Small intestine (tissue), 7 donors: ENCODE results near the gene CD44. TPM values are rescaled to one million over a fixed set of nuclear protein-coding genes. Genes with fewer than 3 reads are reported as not detected.

ENCODE experiments used
- DNase-seq, 2 donors: peaks; one replicate each; pipeline versions ENCODE4 v3.0.0 to v3.0.0-alpha.2; 2013
- FAIRE-seq: peaks from 2 replicates; lab custom pipeline; 2012; peaks lifted over from hg19 to GRCh38; lab: Jason Lieb, UNC
- H3K27ac ChIP-seq, 3 donors: one replicate each; pipeline ENCODE4 v1.5.1; 2013; ENCODE audit warnings: low read length in 2 of 3, mild to moderate bottlenecking in 2 of 3, control low read depth in 1 of 3, inconsistent platforms in 1 of 3, low read depth in 1 of 3, moderate library complexity in 1 of 3
- H3K27me3 ChIP-seq, 3 donors: one replicate each; pipeline ENCODE4 v1.6.1; 2013; ENCODE audit warnings: low read length in 3 of 3, inconsistent platforms in 1 of 3; ENCODE audit not compliant: control insufficient read depth in 3 of 3, insufficient read depth in 3 of 3
- H3K36me3 ChIP-seq, 3 donors: one replicate each; pipeline ENCODE4 v1.6.1; 2013; ENCODE audit warnings: low read length in 3 of 3, inconsistent platforms in 1 of 3, low read depth in 1 of 3, mild to moderate bottlenecking in 1 of 3, moderate library complexity in 1 of 3; ENCODE audit not compliant: control insufficient read depth in 3 of 3, insufficient read depth in 2 of 3
- H3K4me1 ChIP-seq, 3 donors: one replicate each; pipeline ENCODE4 v1.6.1; 2013; ENCODE audit warnings: low read length in 2 of 3, inconsistent platforms in 1 of 3, low read depth in 1 of 3, mild to moderate bottlenecking in 1 of 3, moderate library complexity in 1 of 3; ENCODE audit not compliant: control insufficient read depth in 3 of 3, insufficient read depth in 2 of 3
- H3K4me3 ChIP-seq, 3 donors: one replicate each; pipeline ENCODE4 v1.5.1; 2013; ENCODE audit warnings: low read length in 3 of 3, control low read depth in 1 of 3, inconsistent platforms in 1 of 3, low read depth in 1 of 3, mild to moderate bottlenecking in 1 of 3, moderate library complexity in 1 of 3
- H3K9me3 ChIP-seq, 2 donors: one replicate each; pipeline ENCODE4 v1.6.1; 2013; ENCODE audit warnings: low read depth in 1 of 2, low read length in 1 of 2; ENCODE audit not compliant: control insufficient read depth in 2 of 2, insufficient read depth in 1 of 2
- WGBS, 3 donors: extraction: QIAGEN DNeasy Blood & Tissue Kit; methylation state at CpG; one replicate each; pipeline ENCODE4 v1.1.7; 2013; 5-methylcytosine and 5-hydroxymethylcytosine counted together
- polyA plus RNA-seq, 4 donors: library from polyadenylated mRNA; stranded (reverse) in 3 of 4; unstranded in 1 of 4; fragments of 200-250 nt in 3 of 4; fragments of 120-200 nt in 1 of 4; gene quantifications; one replicate each; pipeline versions ENCODE4 v1.2.1 to v1.2.3, GENCODE V29; 2013
- donor health status: healthy with polysubstance abuse.
- donor health status: control.
- donor health status: control.
- donor health status: Bipolar disorder and iron deficiency.
- donor health status: healthy.

The CD44 gene
- polyA plus RNA-seq, 4 donors: 5.4 to 89.6 (median 19.6) TPM

DNA sequence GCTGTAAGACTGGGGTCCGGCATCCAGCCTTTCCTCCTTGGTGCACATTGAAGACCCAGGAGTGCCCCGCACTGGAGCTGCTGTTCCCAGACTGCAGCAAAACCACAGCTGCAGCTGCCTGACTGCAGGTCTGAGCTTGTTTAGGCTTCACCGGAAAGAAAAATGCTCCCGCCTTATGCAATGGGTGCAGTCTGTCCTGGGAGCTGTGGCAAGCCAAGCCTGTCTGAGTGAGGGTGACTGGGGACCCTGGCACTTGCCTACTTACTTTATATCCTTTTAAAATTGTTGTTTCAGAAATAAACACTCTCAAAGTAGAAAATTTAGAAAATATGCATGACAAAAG, 23.3 kb upstream of the CD44 start:
- DNase-seq: no peak
- H3K4me1 ChIP-seq: peaks cover 0 to 2% (median 0%) of the 10 kb centered on the region in 3 donors
- H3K27ac ChIP-seq: no peak overlapping the region
- H3K27me3 ChIP-seq: peaks cover 0 to 5% (median 0%) of the 10 kb centered on the region in 3 donors
- no peaks in the 10 kb centered on the region for H3K9me3 ChIP-seq
- 89 to 96% (median 95%) methylated on average over 4 of the region's 4 CpGs for WGBS, 3 donors
- no peaks in the 10 kb centered on the region for H3K36me3 ChIP-seq
- no peak for FAIRE-seq
- H3K4me3 ChIP-seq: no peak overlapping the region

DNA sequence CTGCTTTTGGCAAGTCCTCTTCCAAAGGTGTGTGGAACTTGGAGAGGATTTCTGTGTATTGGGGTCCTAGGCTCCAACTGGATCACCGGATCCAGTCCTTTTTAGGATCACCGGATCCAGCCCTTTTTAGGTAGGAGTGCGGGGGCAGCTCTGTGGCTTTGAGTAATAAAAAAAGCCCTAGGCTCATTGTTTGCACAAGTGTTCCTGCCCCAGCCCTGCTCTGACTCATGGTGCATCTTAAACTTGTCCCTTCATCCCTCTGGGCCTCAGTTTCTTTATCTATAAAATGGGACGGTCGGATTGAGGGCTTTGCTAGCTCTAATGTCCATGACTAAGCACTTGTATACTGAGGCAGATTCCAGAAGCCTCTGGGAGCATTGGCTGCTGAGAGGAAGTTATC, 22.7 kb upstream of the CD44 start:
- 64 to 85% (median 81%) methylated on average over 5 of the region's 5 CpGs for WGBS, 3 donors
- peak overlapping the region in 2 of 3 donors; percentile 24 to 25 for H3K27ac ChIP-seq
- no peak for FAIRE-seq

GRCh38 chr11:35116762-35117640, 22.0 kb upstream of the CD44 start:
- peak; percentile 18 to 24 for DNase-seq
- 35 to 52% (median 45%) methylated on average over 4 of the region's 4 CpGs for WGBS, 3 donors
- H3K27ac ChIP-seq: peak overlapping the region in 2 of 3 donors; percentile 25 to 46
- peaks cover 0 to 8% (median 0%) of the 10 kb centered on the region in 3 donors for H3K27me3 ChIP-seq
- peaks cover 0 to 2% (median 0%) of the 10 kb centered on the region in 3 donors for H3K4me1 ChIP-seq
- no peak overlapping the region for H3K4me3 ChIP-seq
- H3K36me3 ChIP-seq: no peaks in the 10 kb centered on the region
- H3K9me3 ChIP-seq: no peaks in the 10 kb centered on the region
- FAIRE-seq: no peak

More for the DNA sequence above, 22.7 kb upstream of the CD44 start:
- Histone ChIP-seq H3K4me3 (no peak overlapping the region), H3K9me3 (no peaks in the 10 kb centered on the region), H3K27me3 (peaks cover 0 to 8% (median 0%) of the 10 kb centered on the region in 3 donors), H3K36me3 (no peaks in the 10 kb centered on the region), H3K4me1 (peaks cover 0 to 2% (median 0%) of the 10 kb centered on the region in 3 donors)
- no peak for DNase-seq

DNA sequence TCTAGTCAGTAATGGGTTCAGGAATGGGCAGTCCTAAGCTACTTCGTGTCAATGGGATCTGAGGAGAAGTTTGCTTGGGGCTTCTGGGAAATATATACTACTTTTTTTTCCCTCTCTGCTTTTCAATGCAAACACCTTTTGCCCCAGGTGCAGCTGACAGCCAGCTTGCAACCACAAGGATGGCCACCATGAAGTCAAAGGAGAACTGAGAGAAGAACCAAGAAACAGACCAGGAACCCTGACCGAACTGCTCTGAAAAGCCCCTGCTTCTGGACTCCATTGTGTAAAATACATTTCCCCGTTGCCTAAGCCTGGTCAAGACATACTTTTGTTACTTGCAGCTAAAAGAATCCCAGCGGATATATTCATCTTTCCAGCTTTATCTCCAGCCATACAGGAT, 20.1 kb upstream of the CD44 start:
- H3K27ac ChIP-seq: no peak overlapping the region
- H3K9me3 ChIP-seq: no peaks in the 10 kb centered on the region
- 85 to 95% (median 91%) methylated on average over 4 of the region's 4 CpGs for whole genome bisulfite sequencing, 3 donors
- peaks cover 0 to 2% (median 0%) of the 10 kb centered on the region in 3 donors for H3K4me1 ChIP-seq
- no peak for FAIRE-seq
- peaks cover 0 to 8% (median 0%) of the 10 kb centered on the region in 3 donors for H3K27me3 ChIP-seq
- no peaks in the 10 kb centered on the region for H3K36me3 ChIP-seq
- no peak for DNase-seq
- no peak overlapping the region for H3K4me3 ChIP-seq

- DNase-seq: no peak
- WGBS, 3 donors: 76 to 84% (median 83%) methylated on average over 2 of the region's 2 CpGs
- peaks cover 0 to 2% (median 0%) of the 10 kb centered on the region in 3 donors for H3K4me1 ChIP-seq
- no peak overlapping the region for H3K27ac ChIP-seq
- no peaks in the 10 kb centered on the region for H3K36me3 ChIP-seq
- peaks cover 0 to 6% (median 0%) of the 10 kb centered on the region in 3 donors for H3K27me3 ChIP-seq
- FAIRE-seq: no peak
- H3K4me3 ChIP-seq: no peak overlapping the region
- no peaks in the 10 kb centered on the region for H3K9me3 ChIP-seq
These were observed 17.6 kb upstream of the CD44 start for GRCh38 chr11:35121326-35121865.

- no peak overlapping the region for H3K4me3 ChIP-seq
- no peak overlapping the region for H3K27ac ChIP-seq
- DNase-seq: peak in 1 of 2 donors; percentile 48
- H3K9me3 ChIP-seq: no peaks in the 10 kb centered on the region
- FAIRE-seq: no peak
- H3K27me3 ChIP-seq: peaks cover 0 to 6% (median 0%) of the 10 kb centered on the region in 3 donors
- H3K36me3 ChIP-seq: no peaks in the 10 kb centered on the region
- H3K4me1 ChIP-seq: no peaks in the 10 kb centered on the region
- 59 to 76% (median 72%) methylated on average over 1 of the region's 1 CpG for WGBS, 3 donors
These were observed 16.7 kb upstream of the CD44 start for GRCh38 chr11:35122308-35122707.

- DNase-seq: no peak
- FAIRE-seq: no peak
- H3K4me3 ChIP-seq: no peak overlapping the region
- H3K4me1 ChIP-seq: no peaks in the 10 kb centered on the region
- H3K36me3 ChIP-seq: no peaks in the 10 kb centered on the region
- WGBS, 3 donors: 72 to 84% (median 75%) methylated on average over 6 of the region's 6 CpGs
- no peak overlapping the region for H3K27ac ChIP-seq
- H3K27me3 ChIP-seq: no peaks in the 10 kb centered on the region
- no peaks in the 10 kb centered on the region for H3K9me3 ChIP-seq
These were observed 12.7 kb upstream of the CD44 start for GRCh38 chr11:35126000-35126878.
